Lower lobe of right lung (tissue), 2 donors: Measurements from ENCODE around the gene NYNRIN. TPM values are rescaled to one million over a fixed set of nuclear protein-coding genes. Genes with fewer than 3 reads are reported as not detected.
"Not testable (repeated sequence)": the region's sequence is repeated elsewhere in the genome, so short reads cannot be mapped to it uniquely, and the experiment has no call there.

Experiments
- ATAC-seq, 2 donors: fragments of 200-7000 bp; cut with Tn5 transposase; one replicate each; pipeline ENCODE4 v1.9.1; 2020 to 2022; ENCODE audit warnings: mild to moderate bottlenecking in 2 of 2, moderate library complexity in 2 of 2
- DNase-seq: peaks from one replicate; pipeline ENCODE4 v3.0.0-alpha.2; 2020
- H3K27ac ChIP-seq: fragments of 200-600 bp; one replicate; pipeline ENCODE4 v1.8.0; 2022
- H3K27me3 ChIP-seq: fragments of 200-600 bp; one replicate; pipeline ENCODE4 v1.8.0; 2022; ENCODE audit warnings: low read depth
- H3K36me3 ChIP-seq: fragments of 200-600 bp; one replicate; pipeline ENCODE4 v1.8.0; 2022; ENCODE audit warnings: mild to moderate bottlenecking
- H3K4me1 ChIP-seq: fragments of 200-600 bp; one replicate; pipeline ENCODE4 v1.8.0; 2022
- H3K4me3 ChIP-seq: fragments of 200-600 bp; one replicate; pipeline ENCODE4 v1.8.0; 2022; ENCODE audit warnings: mild to moderate bottlenecking
- H3K9me3 ChIP-seq: fragments of 200-600 bp; one replicate; pipeline ENCODE4 v1.8.0; 2022
- CTCF ChIP-seq: fragments of 200-600 bp; IDR thresholded peaks from one replicate; pipeline ENCODE4 v1.8.0; 2022; ENCODE audit warnings: antibody characterized with exemption, mild to moderate bottlenecking
- intact Hi-C: fragments of 100-400 bp; cut with DNase I; formaldehyde crosslinking; loops from one replicate; pipeline ENCODE4 v1.11.0; 2022
- long read RNA-seq: library from polyadenylated mRNA; unstranded; transcript quantifications from one replicate; pipeline ENCODE4 v2.0.0, GENCODE V29; 2021
- total RNA-seq: library from RNA; stranded (reverse); fragmentation: NEBNext Ultra II Directional; extraction: Animal tissue kit (Norgen Biotek cat#: 25700); gene quantifications from one replicate; pipeline ENCODE4 v1.2.1, GENCODE V29; 2021
- donor health status: DM: no; HTN: yes; CAD: no; lungs with severe emphysema.

The NYNRIN gene
- 17.9 TPM for total RNA-seq
- long read RNA-seq, full-length matches to known transcripts: 2 of 26 reads
- long read RNA-seq, partial matches to known transcripts: 23 of 26 reads
- long read RNA-seq, other reads (novel, unspliced or antisense): 1 of 26 reads

GRCh38 chr14:24398653-24399446, at the start of gene NYNRIN:
TSS of gene NYNRIN (plus strand) at chr14:24399003. CDS start at chr14:24399247, 244 bp downstream.
- DNase-seq (peak; percentile 63), ATAC-seq (peak; percentile 80 to 81)
- Histone ChIP-seq H3K36me3 (no peaks in the 10 kb centered on the region), H3K27me3 (no peaks in the 10 kb centered on the region), H3K27ac (peak within 1 kb of the TSS; percentile 76), H3K9me3 (no peaks in the 10 kb centered on the region), H3K4me1 (peaks cover 57% of the 10 kb centered on the region), H3K4me3 (peak within 1 kb of the TSS; percentile 84)
- TF ChIP-seq CTCF: no peak
- intact Hi-C loops: no loop called here

GRCh38 chr14:24349742-24350141, 49.1 kb upstream of the NYNRIN start:
- H3K27ac ChIP-seq: no peak overlapping the region
- H3K4me3 ChIP-seq: no peak overlapping the region
- H3K36me3 ChIP-seq: no peaks in the 10 kb centered on the region
- intact Hi-C loops: no loop called here
- DNase-seq: no peak
- no peak for TF ChIP-seq CTCF
- H3K4me1 ChIP-seq: peaks cover 19% of the 10 kb centered on the region
- no peaks in the 10 kb centered on the region for H3K9me3 ChIP-seq
- H3K27me3 ChIP-seq: no peaks in the 10 kb centered on the region
- ATAC-seq: no peak

GRCh38 chr14:24351517-24351916, 47.3 kb upstream of the NYNRIN start:
- TF ChIP-seq CTCF: no peak
- DNase-seq (no peak), ATAC-seq (peak; percentile 51 to 65)
- no peaks in the 10 kb centered on the region for H3K27me3 ChIP-seq
- no peaks in the 10 kb centered on the region for H3K36me3 ChIP-seq
- H3K4me3 ChIP-seq: no peak overlapping the region
- intact Hi-C loops: no loop called here
- peaks cover 19% of the 10 kb centered on the region for H3K4me1 ChIP-seq
- H3K27ac ChIP-seq: peak overlapping the region; percentile 43
- H3K9me3 ChIP-seq: no peaks in the 10 kb centered on the region

- no peaks in the 10 kb centered on the region for H3K36me3 ChIP-seq
- no peak for TF ChIP-seq CTCF
- H3K4me3 ChIP-seq: no peak overlapping the region
- no peaks in the 10 kb centered on the region for H3K27me3 ChIP-seq
- ATAC-seq: no peak
- no peaks in the 10 kb centered on the region for H3K9me3 ChIP-seq
- peaks cover 19% of the 10 kb centered on the region for H3K4me1 ChIP-seq
- intact Hi-C loops: no loop called here
- DNase-seq: no peak
- no peak overlapping the region for H3K27ac ChIP-seq
Observed at GRCh38 chr14:24353559-24354481, 45.0 kb upstream of the NYNRIN start.

GRCh38 chr14:24354482-24354825, 44.3 kb upstream of the NYNRIN start:
- H3K9me3 ChIP-seq, H3K27ac ChIP-seq, H3K4me3 ChIP-seq, DNase-seq, ATAC-seq, H3K36me3 ChIP-seq, intact Hi-C loops, H3K27me3 ChIP-seq: not testable (repeated sequence)
- H3K4me1 ChIP-seq: peaks cover 19% of the 10 kb centered on the region
